Measurements from ENCODE around the gene LDHB. TPM values are rescaled to one million over a fixed set of nuclear protein-coding genes. Genes with fewer than 3 reads are reported as not detected.

Gene LDHB
- polyA plus RNA-seq, 1 of the 3 experiments (the other 2 are of a cell fraction) = 469 TPM

DNA sequence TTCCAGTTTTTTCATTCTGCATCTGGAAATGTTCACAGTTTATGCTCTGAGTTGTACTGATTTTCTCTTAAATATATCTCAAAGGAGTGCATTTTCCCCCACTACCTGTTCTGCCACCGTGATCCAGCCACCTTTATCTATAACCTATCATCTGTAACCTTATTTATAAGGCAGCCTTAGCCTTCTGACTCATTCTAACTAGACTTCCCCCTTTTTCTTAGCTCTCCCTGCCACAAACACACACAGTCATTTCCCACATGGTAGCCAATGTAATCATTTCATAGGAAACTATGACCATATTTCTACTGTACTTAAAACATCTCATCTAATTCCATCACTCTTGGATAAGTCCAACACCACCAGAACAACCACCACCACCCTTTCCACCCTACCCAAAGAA, 42.2 kb downstream of the LDHB start:
- DNase-seq = no peak
- no peaks in the 10 kb centered on the region for H4K20me1 ChIP-seq (ENCODE audit: insufficient read depth)
- ChIA-PET CTCF (interaction anchor here (0.7 kb wide), 1 partner anchor 13 kb away, joined by 3 read pairs; no protein-coding TSS in a partner anchor), POLR2A (no interaction called here)
- TF ChIP-seq GATA2 (CRISPR knock-in tag; IDR thresholded peaks at IDR 0.05) = no peak
- TF ChIP-seq, protein P1, sequence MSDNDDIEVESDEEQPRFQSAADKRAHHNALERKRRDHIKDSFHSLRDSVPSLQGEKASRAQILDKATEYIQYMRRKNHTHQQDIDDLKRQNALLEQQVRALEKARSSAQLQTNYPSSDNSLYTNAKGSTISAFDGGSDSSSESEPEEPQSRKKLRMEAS (IDR thresholded peaks at IDR 0.05; ENCODE audit: low read depth) = no peak
- TF ChIP-seq NRF1 (IDR thresholded peaks at IDR 0.05; ENCODE audit: low read depth, low read length) = no peak
- no peak for TF ChIP-seq EP300 (IDR thresholded peaks at IDR 0.05; ENCODE audit: borderline replicate concordance in 1 of 2, low read depth in 1 of 2, low read length in 1 of 2)
- no peak for TF ChIP-seq POLR2AphosphoS5 (IDR thresholded peaks at IDR 0.05; ENCODE audit: low read depth, low read length)
- no peak for TF ChIP-seq RXRA (IDR thresholded peaks at IDR 0.05; ENCODE audit: borderline replicate concordance, low read depth)
- TF ChIP-seq TCF12 (IDR thresholded peaks at IDR 0.05) = no peak
- no peak for TF ChIP-seq ELF1 (IDR thresholded peaks at IDR 0.05)
- TF ChIP-seq, protein P2, sequence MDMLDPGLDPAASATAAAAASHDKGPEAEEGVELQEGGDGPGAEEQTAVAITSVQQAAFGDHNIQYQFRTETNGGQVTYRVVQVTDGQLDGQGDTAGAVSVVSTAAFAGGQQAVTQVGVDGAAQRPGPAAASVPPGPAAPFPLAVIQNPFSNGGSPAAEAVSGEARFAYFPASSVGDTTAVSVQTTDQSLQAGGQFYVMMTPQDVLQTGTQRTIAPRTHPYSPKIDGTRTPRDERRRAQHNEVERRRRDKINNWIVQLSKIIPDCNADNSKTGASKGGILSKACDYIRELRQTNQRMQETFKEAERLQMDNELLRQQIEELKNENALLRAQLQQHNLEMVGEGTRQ (IDR thresholded peaks at IDR 0.05; ENCODE audit: borderline replicate concordance, low read depth, low read length) = no peak
- TF ChIP-seq FOSL2 (IDR thresholded peaks at IDR 0.05; ENCODE audit: borderline replicate concordance, low read depth) = no peak
- no peak for TF ChIP-seq SIN3A (IDR thresholded peaks at IDR 0.05; ENCODE audit: borderline replicate concordance, low read depth, low read length)
- H3F3A ChIP-seq (replicated peaks; ENCODE audit: insufficient read depth) = no peaks in the 10 kb centered on the region
- H2AFZ ChIP-seq (ENCODE audit: low read depth) = no peak overlapping the region
- WGBS (ENCODE audit: low lambda C conversion rate) = 3% methylated on average over 1 of the region's 1 CpG
- H3K4me2 ChIP-seq = no peak overlapping the region
- no peaks in the 10 kb centered on the region; a peak in 1 of 4 replicates for H3K4me1 ChIP-seq (ENCODE audit: control insufficient read depth in 1 of 2, insufficient read depth in 2 of 2, low read depth in 1 of 2, low read length in 1 of 2)
- no peaks in the 10 kb centered on the region for H3K79me2 ChIP-seq (ENCODE audit: insufficient read depth)
- no peak overlapping the region for H3K27ac ChIP-seq (ENCODE audit: low read depth in 2 of 2, low read length in 1 of 2)
- H3K9ac ChIP-seq = no peak overlapping the region
- H3K4me3 ChIP-seq (ENCODE audit: low read depth in 2 of 2, low read length in 1 of 2) = no peak overlapping the region
- H3K36me3 ChIP-seq (replicated peaks in 1 of 2; ENCODE audit: control insufficient read depth in 1 of 2, insufficient read depth in 2 of 2, low read length in 1 of 2) = no peaks in the 10 kb centered on the region
- H3K27me3 ChIP-seq (ENCODE audit: insufficient read depth) = no peaks in the 10 kb centered on the region
- no peaks in the 10 kb centered on the region for H3K9me3 ChIP-seq
- H3K9me2 ChIP-seq = no peaks in the 10 kb centered on the region

DNA sequence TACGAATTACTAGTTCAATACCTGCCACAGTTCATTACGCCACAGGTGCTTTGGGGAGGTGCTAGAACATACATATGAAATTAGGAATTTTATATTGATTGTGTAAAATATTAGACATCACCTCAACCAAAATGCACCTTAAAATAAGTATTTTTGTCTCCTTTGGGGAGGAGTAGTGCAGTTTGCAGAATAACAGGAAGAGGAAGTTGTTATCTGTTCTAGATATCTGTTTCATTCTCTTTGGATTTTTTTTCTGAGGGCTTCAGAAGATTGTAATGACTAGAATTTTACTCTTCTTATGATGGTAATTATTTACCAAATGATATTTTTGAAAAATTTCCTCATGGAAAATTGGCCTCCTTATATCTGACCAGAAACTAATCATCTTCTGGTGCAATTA, 43.1 kb downstream of the LDHB start:
- Histone ChIP-seq H3K4me2 (no peak overlapping the region), H3K9me2 (no peaks in the 10 kb centered on the region), H3K4me1 (ENCODE audit: control insufficient read depth in 1 of 2, insufficient read depth in 2 of 2, low read depth in 1 of 2, low read length in 1 of 2) (no peaks in the 10 kb centered on the region; a peak in 1 of 4 replicates), H3K9me3 (no peaks in the 10 kb centered on the region), H3K4me3 (ENCODE audit: low read depth in 2 of 2, low read length in 1 of 2) (no peak overlapping the region), H3K79me2 (ENCODE audit: insufficient read depth) (no peaks in the 10 kb centered on the region), H3K27ac (ENCODE audit: low read depth in 2 of 2, low read length in 1 of 2) (no peak overlapping the region), H4K20me1 (ENCODE audit: insufficient read depth) (no peaks in the 10 kb centered on the region), H3K9ac (no peak overlapping the region), H2AFZ (ENCODE audit: low read depth) (no peak overlapping the region), H3K27me3 (ENCODE audit: insufficient read depth) (no peaks in the 10 kb centered on the region; the same call in 1 of the 2 replicates), H3F3A (replicated peaks; ENCODE audit: insufficient read depth) (no peaks in the 10 kb centered on the region), H3K36me3 (replicated peaks in 1 of 2; ENCODE audit: control insufficient read depth in 1 of 2, insufficient read depth in 2 of 2, low read length in 1 of 2) (no peaks in the 10 kb centered on the region)
- CTCF ChIA-PET = interaction anchor here (1.0 to 1.5 kb wide), 3 partner anchors 9 to 27 kb away, joined by 3 to 6 read pairs (median 3); no protein-coding TSS in a partner anchor
- POLR2A ChIA-PET = no interaction called here
- no peak for TF ChIP-seq YY1 (IDR thresholded peaks at IDR 0.05; ENCODE audit: low read depth)
- no peak for TF ChIP-seq GABPA (IDR thresholded peaks at IDR 0.05; ENCODE audit: low read depth)
- no peak for TF ChIP-seq TCF12 (IDR thresholded peaks at IDR 0.05)
- TF ChIP-seq, protein P3, sequence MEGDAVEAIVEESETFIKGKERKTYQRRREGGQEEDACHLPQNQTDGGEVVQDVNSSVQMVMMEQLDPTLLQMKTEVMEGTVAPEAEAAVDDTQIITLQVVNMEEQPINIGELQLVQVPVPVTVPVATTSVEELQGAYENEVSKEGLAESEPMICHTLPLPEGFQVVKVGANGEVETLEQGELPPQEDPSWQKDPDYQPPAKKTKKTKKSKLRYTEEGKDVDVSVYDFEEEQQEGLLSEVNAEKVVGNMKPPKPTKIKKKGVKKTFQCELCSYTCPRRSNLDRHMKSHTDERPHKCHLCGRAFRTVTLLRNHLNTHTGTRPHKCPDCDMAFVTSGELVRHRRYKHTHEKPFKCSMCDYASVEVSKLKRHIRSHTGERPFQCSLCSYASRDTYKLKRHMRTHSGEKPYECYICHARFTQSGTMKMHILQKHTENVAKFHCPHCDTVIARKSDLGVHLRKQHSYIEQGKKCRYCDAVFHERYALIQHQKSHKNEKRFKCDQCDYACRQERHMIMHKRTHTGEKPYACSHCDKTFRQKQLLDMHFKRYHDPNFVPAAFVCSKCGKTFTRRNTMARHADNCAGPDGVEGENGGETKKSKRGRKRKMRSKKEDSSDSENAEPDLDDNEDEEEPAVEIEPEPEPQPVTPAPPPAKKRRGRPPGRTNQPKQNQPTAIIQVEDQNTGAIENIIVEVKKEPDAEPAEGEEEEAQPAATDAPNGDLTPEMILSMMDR (IDR thresholded peaks at IDR 0.05) = no peak
- TF ChIP-seq MXI1 (IDR thresholded peaks at IDR 0.05; ENCODE audit: low read depth, low read length) = no peak
- TF ChIP-seq, protein P1 (IDR thresholded peaks at IDR 0.05; ENCODE audit: low read depth) = no peak
- TF ChIP-seq TAF1 (IDR thresholded peaks at IDR 0.05; ENCODE audit: borderline replicate concordance, low read depth, low read length) = no peak
- no peak for TF ChIP-seq MEF2A (IDR thresholded peaks at IDR 0.05; ENCODE audit: borderline replicate concordance, low read depth)
- TF ChIP-seq, protein P4, sequence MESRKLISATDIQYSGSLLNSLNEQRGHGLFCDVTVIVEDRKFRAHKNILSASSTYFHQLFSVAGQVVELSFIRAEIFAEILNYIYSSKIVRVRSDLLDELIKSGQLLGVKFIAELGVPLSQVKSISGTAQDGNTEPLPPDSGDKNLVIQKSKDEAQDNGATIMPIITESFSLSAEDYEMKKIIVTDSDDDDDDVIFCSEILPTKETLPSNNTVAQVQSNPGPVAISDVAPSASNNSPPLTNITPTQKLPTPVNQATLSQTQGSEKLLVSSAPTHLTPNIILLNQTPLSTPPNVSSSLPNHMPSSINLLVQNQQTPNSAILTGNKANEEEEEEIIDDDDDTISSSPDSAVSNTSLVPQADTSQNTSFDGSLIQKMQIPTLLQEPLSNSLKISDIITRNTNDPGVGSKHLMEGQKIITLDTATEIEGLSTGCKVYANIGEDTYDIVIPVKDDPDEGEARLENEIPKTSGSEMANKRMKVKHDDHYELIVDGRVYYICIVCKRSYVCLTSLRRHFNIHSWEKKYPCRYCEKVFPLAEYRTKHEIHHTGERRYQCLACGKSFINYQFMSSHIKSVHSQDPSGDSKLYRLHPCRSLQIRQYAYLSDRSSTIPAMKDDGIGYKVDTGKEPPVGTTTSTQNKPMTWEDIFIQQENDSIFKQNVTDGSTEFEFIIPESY (IDR thresholded peaks at IDR 0.05; ENCODE audit: borderline replicate concordance, low read depth) = no peak
- no peak for TF ChIP-seq EP300 (IDR thresholded peaks at IDR 0.05; ENCODE audit: borderline replicate concordance in 1 of 2, low read depth in 1 of 2, low read length in 1 of 2)
- 46% methylated on average over 2 of the region's 2 CpGs for WGBS (ENCODE audit: low lambda C conversion rate)
- no peak for DNase-seq

Data from SK-N-SH (cell line).